ENCODE results near the gene SLC39A10.
"Not testable (repeated sequence)": the region's sequence is repeated elsewhere in the genome, so short reads cannot be mapped to it uniquely, and the experiment has no call there.

Gene SLC39A10

GRCh38 chr2:195647302-195647701, 9.7 kb upstream of the SLC39A10 start:
- no peak for DNase-seq

- not testable (repeated sequence) for DNase-seq
Observed at GRCh38 chr2:195648370-195648769, 8.7 kb upstream of the SLC39A10 start.

DNA sequence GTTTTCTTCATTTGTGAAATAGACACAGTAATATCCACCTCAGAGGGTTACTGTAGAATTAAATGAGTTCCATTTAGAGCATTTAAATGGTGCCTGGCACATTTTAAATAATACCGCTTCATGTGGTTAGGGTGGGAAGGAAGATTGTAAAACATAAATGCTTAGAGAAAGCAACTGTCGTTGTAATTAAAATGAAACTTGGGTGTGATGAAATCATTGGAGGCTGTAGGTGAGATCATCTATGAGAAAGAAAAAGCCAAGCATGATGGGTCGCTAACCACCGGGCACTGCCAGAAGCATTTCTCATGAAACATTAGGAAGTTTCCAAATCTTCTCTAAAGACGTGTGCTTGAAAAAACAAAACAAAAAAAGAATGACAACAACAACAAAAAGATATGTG, 8.2 kb upstream of the SLC39A10 start:
- DNase-seq = peak; percentile 21

DNA sequence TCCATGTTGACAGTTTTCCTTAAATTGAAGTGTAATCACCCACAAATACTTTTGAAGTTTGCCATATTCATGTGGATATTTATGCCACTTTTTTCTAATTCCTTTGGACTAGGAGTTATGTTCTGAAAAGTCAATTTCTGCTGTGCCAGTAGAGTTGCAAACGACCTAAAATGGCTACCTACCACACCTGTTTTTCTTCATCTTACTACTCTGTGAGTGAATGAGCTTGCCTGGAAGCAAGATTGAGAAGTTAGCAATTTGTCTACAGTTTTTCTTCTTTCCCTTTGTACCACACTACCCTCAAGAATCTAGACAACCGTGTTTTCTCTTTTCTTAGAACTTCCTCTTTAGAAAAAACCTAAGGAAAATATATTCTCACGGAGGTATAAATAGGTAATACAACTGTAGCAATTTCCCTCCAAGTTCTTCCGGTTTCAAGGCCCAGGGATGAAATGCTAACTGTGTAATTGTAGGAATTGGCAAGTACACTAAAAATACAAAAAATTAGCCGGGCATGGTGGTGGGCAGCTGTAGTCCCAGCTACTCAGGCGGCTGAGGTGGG, 7.3 kb upstream of the SLC39A10 start:
- no peak for DNase-seq

DNA sequence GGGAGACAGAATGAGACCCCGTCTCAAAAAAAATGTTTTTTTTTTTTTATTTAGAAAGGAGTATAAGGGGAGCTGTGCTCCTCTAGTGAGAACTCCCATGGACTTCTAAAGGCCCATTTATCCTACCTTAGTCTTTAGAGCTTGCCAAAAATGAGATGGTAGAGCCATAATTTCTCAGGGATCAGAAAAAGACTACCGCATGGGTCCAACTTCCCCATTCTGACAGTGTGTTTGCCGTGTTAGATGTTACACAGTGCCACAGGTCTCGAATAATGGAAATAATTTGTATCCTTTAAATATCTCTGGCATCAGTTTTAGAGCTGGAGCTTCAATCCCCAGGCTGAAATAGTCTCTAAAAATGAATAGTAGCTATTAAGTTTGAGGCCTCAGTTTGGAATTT, 6.0 kb upstream of the SLC39A10 start:
- DNase-seq = no peak

- DNase-seq = no peak
Observed at GRCh38 chr2:195652911-195653310, 4.1 kb upstream of the SLC39A10 start.

- DNase-seq = no peak
Observed at GRCh38 chr2:195656161-195656858, 716 bp upstream of the SLC39A10 start.

DNA sequence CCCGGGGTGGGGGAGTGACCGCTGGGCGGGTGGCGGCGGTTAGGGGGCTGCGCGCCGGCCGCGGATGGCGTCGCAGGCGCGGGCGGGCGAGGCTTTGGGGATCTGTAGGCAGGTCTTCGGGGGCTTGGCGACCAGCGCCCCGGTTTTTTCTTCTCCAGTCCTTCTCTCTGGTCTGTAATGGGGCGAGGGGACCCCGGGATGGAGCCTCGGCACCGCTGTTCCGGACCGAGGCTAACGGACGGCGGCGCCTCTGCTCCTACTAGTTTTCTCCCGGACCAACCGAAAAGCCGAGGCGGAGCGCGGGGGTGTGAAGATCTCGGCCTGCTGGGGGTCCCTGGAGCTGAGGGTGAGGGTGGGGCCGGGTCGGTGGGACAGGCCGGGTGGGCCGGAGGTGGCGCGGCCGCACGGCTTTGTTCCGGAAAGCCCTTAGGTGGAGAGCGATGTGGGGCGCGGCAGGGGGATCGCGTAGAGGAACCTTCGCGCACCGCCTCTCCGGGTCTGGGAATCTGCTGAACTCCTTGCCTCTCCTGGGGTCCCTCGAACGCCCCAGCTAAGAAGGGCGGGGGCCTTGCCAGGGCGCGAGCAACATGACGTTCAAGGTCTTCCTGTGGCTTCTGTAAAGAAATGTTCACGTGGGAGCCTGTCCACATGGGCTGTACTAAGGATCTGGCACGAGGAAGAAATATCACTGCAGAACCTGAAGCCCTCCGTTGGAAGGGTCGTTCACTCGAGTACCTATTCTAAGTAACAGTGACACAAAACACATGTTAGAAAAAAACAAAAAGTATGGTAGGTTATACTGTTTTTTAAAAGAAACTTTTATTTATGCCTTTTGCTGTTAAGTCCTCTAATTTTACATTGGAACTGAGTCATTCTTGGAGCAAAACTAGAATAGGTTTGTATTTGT, 861 bp downstream of the SLC39A10 start:
- peak; percentile 73 for DNase-seq

DNA sequence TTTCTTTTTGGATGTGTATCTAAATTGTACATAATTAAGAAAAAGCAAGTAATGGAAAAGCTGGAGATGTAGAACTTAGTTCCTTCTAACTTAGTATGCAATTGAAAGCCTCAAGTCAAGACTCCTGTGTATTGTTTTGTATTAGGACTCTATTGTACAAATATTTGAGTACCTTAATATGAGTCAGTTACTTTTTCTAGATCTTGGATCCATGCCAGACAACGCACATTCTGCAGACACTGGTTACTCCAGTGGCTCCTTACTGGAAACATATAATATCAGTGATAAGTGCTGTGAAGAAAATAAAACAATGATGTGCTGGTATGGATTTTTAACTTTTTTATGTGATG, 1.5 kb downstream of the SLC39A10 start:
- DNase-seq = peak; percentile 47

GRCh38 chr2:195659114-195659513, 2.1 kb downstream of the SLC39A10 start:
- peak; percentile 18 for DNase-seq

DNA sequence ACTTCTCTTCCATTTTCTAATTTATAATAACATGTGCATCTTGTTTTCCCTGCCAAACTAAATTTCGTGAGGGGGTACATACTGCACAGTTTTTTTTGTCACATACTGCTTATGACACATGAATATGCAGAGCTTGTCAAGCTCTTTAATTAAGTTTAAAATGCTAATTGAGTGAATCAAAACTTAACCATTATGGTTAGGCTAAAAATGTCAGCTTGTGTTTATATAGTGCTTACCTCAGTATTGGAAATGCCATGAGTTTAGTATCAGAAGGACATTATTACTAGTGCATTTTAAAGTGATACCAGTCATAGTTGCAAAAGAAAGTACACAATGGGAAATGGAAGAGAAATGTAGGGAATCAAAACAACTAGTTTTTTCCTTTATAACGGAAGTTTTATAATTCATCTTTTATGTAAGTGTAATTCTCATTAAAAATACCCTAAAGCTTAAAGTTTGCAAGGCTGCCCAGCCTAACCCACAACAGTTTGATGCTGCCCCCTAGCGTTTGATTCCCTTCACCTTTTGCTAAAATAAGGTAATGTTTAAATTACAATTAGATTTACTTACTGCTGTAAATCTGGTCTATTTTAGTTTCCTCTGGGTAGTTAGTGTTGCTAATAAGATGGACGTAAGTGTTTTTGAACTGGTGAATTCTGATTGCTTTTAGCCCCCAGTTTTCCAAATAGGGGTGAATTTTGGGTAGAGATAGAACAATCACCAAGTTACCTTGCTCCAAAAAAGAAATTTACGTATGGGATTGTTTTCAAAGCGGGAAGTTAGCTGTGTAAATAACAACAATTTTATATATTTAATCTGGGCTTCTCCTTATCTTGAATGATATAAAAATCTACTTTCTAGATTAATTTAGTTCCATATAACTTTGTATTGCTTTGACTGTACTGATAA, 3.2 kb downstream of the SLC39A10 start:
- peak; percentile 89 for DNase-seq

DNA sequence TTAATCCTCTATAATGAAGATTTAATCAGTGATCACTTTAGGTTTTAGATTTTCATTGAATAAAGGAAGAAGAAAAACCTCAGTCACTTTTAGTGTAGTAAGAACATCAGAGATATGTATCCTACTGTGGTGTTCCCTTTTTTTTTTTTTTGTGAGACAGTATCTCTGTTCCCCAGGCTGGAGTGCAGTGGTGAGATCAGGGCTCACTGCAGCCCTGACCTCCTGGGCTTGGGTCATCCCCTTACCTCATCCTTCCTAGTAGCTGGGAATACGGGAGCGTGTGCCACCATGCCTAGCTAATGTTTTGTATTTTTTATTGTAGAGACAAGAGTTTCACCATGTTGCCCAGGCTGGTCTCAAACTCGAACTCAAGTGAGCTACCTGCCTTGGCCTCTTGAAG, 5.1 kb downstream of the SLC39A10 start:
- no peak for DNase-seq

DNA sequence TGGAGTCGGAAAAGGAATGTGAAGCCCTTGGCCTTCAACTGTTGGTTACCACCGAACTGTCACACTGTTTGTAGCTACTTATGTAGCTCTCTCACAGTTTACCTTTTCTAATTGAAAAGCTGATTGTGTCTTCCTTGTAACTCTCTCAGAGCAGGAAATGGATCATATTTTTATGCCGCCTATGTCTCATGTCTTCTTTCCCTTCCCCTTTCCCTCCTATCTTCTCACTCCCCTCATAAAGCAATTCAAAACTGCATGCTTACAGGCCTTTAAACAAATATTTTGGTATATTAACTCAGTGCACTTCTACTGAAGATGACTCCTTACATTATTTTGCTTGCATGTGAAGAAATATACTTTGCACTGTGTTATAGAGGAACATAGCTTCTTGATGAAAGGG, 6.0 kb downstream of the SLC39A10 start:
- no peak for DNase-seq

- DNase-seq = no peak
Observed at GRCh38 chr2:195664528-195664927, 7.5 kb downstream of the SLC39A10 start.

- not testable (repeated sequence) for DNase-seq
Observed at GRCh38 chr2:195665153-195665552, 8.1 kb downstream of the SLC39A10 start.

GRCh38 chr2:195666113-195666712, 9.2 kb downstream of the SLC39A10 start:
- no peak for DNase-seq

- no peak for DNase-seq
Observed at GRCh38 chr2:195667974-195668373, 10.9 kb downstream of the SLC39A10 start.

GRCh38 chr2:195670191-195670590, 13.2 kb downstream of the SLC39A10 start:
- no peak for DNase-seq

- no peak for DNase-seq
Observed at GRCh38 chr2:195671563-195671962, 14.5 kb downstream of the SLC39A10 start.

- DNase-seq = no peak
Observed at GRCh38 chr2:195672674-195673073, 15.6 kb downstream of the SLC39A10 start.

- DNase-seq = no peak
Observed at GRCh38 chr2:195674491-195675221, 17.6 kb downstream of the SLC39A10 start.
